OCI-LY3 (cell line): ENCODE measurements around the gene RNF187.

Experiments used
- H2AFZ ChIP-seq: fragments of 200-600, 300-600 bp; shearing (Covaris generic); 2 replicates; pipeline ENCODE4 v1.6.0; 2014; ENCODE audit warnings: antibody characterized with exemption, low read depth, low read length
- H3K27ac ChIP-seq: fragments of 200-600, 300-600 bp; sonication (generic); 2 replicates; pipeline ENCODE4 v1.5.1; 2014; ENCODE audit warnings: mild to moderate bottlenecking, low read length, moderate library complexity, mixed read lengths
- H3K27me3 ChIP-seq: fragments of 200-600, 300-600 bp; sonication (generic); 2 replicates; pipeline ENCODE4 v1.6.1; 2014; ENCODE audit warnings: low read depth, low read length, mixed read lengths
- H3K36me3 ChIP-seq: fragments of 200-600, 300-600 bp; sonication (generic); replicated peaks from 2 replicates; pipeline ENCODE3; 2014; ENCODE audit warnings: low read depth, low read length, mixed read lengths
- H3K4me1 ChIP-seq: fragments of 300-600, 200-600 bp; sonication (generic); 2 replicates; pipeline ENCODE4 v1.6.1; 2014; ENCODE audit warnings: low read length, mixed read lengths
- H3K4me2 ChIP-seq: fragments of 200-600, 300-600 bp; sonication (generic); 2 replicates; pipeline ENCODE4 v1.6.1; 2014; ENCODE audit warnings: low read length, mixed read lengths
- H3K4me3 ChIP-seq: fragments of 300-600, 200-600 bp; sonication (generic); 2 replicates; pipeline ENCODE4 v1.5.1; 2014; ENCODE audit warnings: antibody characterized with exemption, mild to moderate bottlenecking, low read length, moderate library complexity
- H3K79me2 ChIP-seq: fragments of 300-600, 200-600 bp; shearing (Covaris generic); 2 replicates; pipeline ENCODE4 v1.6.1; 2014; ENCODE audit warnings: mild to moderate bottlenecking, low read length, mixed read lengths
- H3K9ac ChIP-seq: fragments of 300-600, 200-600 bp; shearing (Covaris generic); 2 replicates; pipeline ENCODE4 v1.6.0; 2014; ENCODE audit warnings: mild to moderate bottlenecking, low read length, moderate library complexity
- H3K9me3 ChIP-seq: fragments of 200-600, 300-600 bp; shearing (Covaris generic); 2 replicates; pipeline ENCODE4 v1.6.1; 2014; ENCODE audit warnings: low read length, mixed read lengths; ENCODE audit not compliant: insufficient read depth
- H4K20me1 ChIP-seq: fragments of 200-600, 300-600 bp; sonication (generic); 2 replicates; pipeline ENCODE4 v1.6.1; 2016; ENCODE audit warnings: low read length, mixed read lengths; ENCODE audit not compliant: insufficient read depth
- EZH2phosphoT487 ChIP-seq: fragments of 200-600 bp; shearing (Covaris generic); IDR thresholded peaks from 2 replicates; pipeline ENCODE4 v1.6.1; 2018; ENCODE audit warnings: antibody characterized with exemption, mixed run types, low read depth
- TF ChIP-seq, protein P1 (sequence below): fragments of 200-600, 300-600 bp; sonication (generic); IDR thresholded peaks from 2 replicates; pipeline ENCODE4 v1.5.1; 2014; ENCODE audit warnings: antibody characterized with exemption, low read length, low read depth

Gene RNF187

GRCh38 chr1:228544021-228544850 is 57.1 kb downstream of the RNF187 start:
- no peak overlapping the region for H3K4me2 ChIP-seq
- H3K9me3 ChIP-seq, result no peaks in the 10 kb centered on the region
- H2AFZ ChIP-seq, result no peak overlapping the region
- H3K4me1 ChIP-seq, result no peaks in the 10 kb centered on the region
- H3K9ac ChIP-seq, result no peak overlapping the region
- no peaks in the 10 kb centered on the region for H3K79me2 ChIP-seq
- no peaks in the 10 kb centered on the region for H4K20me1 ChIP-seq
- TF ChIP-seq EZH2phosphoT487, result no peak
- TF ChIP-seq, protein P1, sequence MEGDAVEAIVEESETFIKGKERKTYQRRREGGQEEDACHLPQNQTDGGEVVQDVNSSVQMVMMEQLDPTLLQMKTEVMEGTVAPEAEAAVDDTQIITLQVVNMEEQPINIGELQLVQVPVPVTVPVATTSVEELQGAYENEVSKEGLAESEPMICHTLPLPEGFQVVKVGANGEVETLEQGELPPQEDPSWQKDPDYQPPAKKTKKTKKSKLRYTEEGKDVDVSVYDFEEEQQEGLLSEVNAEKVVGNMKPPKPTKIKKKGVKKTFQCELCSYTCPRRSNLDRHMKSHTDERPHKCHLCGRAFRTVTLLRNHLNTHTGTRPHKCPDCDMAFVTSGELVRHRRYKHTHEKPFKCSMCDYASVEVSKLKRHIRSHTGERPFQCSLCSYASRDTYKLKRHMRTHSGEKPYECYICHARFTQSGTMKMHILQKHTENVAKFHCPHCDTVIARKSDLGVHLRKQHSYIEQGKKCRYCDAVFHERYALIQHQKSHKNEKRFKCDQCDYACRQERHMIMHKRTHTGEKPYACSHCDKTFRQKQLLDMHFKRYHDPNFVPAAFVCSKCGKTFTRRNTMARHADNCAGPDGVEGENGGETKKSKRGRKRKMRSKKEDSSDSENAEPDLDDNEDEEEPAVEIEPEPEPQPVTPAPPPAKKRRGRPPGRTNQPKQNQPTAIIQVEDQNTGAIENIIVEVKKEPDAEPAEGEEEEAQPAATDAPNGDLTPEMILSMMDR, result no peak
- no peak overlapping the region for H3K27ac ChIP-seq
- H3K27me3 ChIP-seq, result no peaks in the 10 kb centered on the region
- H3K36me3 ChIP-seq, result no peaks in the 10 kb centered on the region
- no peak overlapping the region for H3K4me3 ChIP-seq

DNA sequence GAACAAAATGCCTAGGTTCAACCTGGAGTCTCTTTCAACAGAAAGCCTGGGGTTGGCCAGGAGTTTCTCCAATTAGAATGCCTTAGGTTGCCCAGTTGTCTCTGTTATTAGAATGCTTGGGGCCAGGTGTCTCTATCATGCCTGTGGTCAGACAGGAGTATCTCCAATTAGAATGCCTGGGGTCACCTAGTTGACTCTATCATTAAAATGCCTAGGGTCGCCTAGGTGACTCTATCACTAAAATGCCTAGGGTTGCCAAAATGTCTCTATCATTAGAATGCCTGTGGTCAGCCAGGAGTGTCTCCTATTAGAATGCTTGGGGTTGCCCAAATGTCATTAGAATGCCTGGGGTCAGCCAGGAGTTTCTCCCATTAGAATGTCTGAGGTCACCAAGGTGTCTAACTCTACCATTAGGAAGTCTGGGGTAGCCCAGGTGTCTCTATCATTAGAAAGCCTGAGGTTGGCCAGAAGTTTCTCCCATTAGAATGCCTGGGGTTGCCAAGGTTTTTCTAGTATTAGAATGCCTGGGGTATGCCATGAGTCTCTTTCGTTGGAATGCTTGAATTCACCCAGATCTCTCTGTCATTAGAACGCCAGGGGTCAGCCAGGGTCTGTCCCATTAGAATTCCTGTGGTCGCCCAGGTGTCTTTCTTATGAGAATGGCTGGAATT is 57.9 kb downstream of the RNF187 start:
- Histone ChIP-seq H3K9me3 (no peaks in the 10 kb centered on the region), H3K79me2 (no peaks in the 10 kb centered on the region), H3K4me3 (no peak overlapping the region)

More for the DNA sequence above, 57.9 kb downstream of the RNF187 start:
- Histone ChIP-seq H3K27ac (no peak overlapping the region), H4K20me1 (no peaks in the 10 kb centered on the region), H3K4me2 (no peak overlapping the region), H3K9ac (no peak overlapping the region), H3K36me3 (no peaks in the 10 kb centered on the region), H2AFZ (no peak overlapping the region), H3K27me3 (no peaks in the 10 kb centered on the region), H3K4me1 (no peaks in the 10 kb centered on the region)
- TF ChIP-seq, protein P1, result no peak
- TF ChIP-seq EZH2phosphoT487, result no peak
